ENCODE measurements around the gene FGF1.

Gene FGF1

DNA sequence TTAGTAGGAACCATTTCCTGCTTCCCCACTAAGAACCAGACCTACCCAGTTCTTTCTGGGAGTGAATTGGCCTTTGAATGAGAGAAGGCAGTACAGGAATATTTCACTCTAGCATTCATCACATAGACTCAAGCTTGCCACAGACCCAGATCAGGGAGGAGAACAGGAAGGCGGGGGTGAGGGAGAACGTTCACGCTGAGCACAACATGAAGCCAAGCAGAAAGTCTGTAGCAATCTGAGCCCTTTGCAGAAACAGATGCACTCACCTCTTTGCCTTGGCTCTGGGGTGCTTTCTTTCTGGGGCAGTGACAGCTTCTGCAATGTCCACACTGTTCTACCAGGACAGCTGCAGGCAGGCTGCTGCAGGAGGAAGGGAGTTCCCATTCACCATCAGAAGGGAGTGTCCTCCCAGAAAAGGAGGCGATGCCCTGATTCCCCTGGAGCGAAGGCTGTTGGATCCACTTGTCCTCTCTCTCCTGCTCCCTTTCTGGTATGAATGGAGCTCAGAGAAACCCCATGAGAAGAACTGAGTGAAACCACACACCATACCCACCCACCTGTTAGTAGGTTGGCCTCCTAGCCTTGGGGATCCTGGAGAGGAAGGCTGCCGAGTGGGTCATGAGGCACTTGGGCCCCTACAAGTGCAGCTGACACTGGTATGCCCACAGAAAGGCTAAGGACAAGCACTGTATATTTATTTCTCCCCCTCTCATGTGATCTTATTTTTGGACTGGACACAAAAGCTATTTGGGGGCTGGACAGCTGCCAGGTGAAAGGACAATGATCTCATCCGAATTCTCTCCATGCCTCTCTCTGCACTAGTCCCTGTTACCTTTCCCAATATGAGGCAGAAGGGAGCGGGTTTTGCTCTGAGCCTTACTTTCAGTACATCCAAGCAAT, 11.7 kb upstream of the FGF1 start (continued):
- TF ChIP-seq, protein P1, sequence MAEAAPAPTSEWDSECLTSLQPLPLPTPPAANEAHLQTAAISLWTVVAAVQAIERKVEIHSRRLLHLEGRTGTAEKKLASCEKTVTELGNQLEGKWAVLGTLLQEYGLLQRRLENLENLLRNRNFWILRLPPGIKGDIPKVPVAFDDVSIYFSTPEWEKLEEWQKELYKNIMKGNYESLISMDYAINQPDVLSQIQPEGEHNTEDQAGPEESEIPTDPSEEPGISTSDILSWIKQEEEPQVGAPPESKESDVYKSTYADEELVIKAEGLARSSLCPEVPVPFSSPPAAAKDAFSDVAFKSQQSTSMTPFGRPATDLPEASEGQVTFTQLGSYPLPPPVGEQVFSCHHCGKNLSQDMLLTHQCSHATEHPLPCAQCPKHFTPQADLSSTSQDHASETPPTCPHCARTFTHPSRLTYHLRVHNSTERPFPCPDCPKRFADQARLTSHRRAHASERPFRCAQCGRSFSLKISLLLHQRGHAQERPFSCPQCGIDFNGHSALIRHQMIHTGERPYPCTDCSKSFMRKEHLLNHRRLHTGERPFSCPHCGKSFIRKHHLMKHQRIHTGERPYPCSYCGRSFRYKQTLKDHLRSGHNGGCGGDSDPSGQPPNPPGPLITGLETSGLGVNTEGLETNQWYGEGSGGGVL (tag by site-specific recombination; IDR thresholded peaks at IDR 0.05): no peak
- TF ChIP-seq, protein P2, sequence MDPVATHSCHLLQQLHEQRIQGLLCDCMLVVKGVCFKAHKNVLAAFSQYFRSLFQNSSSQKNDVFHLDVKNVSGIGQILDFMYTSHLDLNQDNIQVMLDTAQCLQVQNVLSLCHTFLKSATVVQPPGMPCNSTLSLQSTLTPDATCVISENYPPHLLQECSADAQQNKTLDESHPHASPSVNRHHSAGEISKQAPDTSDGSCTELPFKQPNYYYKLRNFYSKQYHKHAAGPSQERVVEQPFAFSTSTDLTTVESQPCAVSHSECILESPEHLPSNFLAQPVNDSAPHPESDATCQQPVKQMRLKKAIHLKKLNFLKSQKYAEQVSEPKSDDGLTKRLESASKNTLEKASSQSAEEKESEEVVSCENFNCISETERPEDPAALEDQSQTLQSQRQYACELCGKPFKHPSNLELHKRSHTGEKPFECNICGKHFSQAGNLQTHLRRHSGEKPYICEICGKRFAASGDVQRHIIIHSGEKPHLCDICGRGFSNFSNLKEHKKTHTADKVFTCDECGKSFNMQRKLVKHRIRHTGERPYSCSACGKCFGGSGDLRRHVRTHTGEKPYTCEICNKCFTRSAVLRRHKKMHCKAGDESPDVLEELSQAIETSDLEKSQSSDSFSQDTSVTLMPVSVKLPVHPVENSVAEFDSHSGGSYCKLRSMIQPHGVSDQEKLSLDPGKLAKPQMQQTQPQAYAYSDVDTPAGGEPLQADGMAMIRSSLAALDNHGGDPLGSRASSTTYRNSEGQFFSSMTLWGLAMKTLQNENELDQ (tag by site-specific recombination; IDR thresholded peaks at IDR 0.05; ENCODE audit: low read depth): no peak
- TF ChIP-seq, protein P3, sequence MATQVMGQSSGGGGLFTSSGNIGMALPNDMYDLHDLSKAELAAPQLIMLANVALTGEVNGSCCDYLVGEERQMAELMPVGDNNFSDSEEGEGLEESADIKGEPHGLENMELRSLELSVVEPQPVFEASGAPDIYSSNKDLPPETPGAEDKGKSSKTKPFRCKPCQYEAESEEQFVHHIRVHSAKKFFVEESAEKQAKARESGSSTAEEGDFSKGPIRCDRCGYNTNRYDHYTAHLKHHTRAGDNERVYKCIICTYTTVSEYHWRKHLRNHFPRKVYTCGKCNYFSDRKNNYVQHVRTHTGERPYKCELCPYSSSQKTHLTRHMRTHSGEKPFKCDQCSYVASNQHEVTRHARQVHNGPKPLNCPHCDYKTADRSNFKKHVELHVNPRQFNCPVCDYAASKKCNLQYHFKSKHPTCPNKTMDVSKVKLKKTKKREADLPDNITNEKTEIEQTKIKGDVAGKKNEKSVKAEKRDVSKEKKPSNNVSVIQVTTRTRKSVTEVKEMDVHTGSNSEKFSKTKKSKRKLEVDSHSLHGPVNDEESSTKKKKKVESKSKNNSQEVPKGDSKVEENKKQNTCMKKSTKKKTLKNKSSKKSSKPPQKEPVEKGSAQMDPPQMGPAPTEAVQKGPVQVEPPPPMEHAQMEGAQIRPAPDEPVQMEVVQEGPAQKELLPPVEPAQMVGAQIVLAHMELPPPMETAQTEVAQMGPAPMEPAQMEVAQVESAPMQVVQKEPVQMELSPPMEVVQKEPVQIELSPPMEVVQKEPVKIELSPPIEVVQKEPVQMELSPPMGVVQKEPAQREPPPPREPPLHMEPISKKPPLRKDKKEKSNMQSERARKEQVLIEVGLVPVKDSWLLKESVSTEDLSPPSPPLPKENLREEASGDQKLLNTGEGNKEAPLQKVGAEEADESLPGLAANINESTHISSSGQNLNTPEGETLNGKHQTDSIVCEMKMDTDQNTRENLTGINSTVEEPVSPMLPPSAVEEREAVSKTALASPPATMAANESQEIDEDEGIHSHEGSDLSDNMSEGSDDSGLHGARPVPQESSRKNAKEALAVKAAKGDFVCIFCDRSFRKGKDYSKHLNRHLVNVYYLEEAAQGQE (tag by site-specific recombination; IDR thresholded peaks at IDR 0.05): peak; percentile 63; the same call in 1 of the 2 replicates
- TF ChIP-seq ZNF791 (tag by site-specific recombination; IDR thresholded peaks at IDR 0.05): no peak
- TF ChIP-seq, protein P4, sequence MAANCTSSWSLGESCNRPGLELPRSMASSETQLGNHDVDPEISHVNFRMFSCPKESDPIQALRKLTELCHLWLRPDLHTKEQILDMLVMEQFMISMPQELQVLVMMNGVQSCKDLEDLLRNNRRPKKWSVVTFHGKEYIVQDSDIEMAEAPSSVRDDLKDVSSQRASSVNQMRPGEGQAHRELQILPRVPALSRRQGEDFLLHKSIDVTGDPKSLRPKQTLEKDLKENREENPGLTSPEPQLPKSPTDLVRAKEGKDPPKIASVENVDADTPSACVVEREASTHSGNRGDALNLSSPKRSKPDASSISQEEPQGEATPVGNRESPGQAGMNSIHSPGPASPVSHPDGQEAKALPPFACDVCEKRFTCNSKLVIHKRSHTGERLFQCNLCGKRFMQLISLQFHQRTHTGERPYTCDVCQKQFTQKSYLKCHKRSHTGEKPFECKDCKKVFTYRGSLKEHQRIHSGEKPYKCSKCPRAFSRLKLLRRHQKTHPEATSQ (tag by site-specific recombination; IDR thresholded peaks at IDR 0.05): no peak
- TF ChIP-seq, protein P5, sequence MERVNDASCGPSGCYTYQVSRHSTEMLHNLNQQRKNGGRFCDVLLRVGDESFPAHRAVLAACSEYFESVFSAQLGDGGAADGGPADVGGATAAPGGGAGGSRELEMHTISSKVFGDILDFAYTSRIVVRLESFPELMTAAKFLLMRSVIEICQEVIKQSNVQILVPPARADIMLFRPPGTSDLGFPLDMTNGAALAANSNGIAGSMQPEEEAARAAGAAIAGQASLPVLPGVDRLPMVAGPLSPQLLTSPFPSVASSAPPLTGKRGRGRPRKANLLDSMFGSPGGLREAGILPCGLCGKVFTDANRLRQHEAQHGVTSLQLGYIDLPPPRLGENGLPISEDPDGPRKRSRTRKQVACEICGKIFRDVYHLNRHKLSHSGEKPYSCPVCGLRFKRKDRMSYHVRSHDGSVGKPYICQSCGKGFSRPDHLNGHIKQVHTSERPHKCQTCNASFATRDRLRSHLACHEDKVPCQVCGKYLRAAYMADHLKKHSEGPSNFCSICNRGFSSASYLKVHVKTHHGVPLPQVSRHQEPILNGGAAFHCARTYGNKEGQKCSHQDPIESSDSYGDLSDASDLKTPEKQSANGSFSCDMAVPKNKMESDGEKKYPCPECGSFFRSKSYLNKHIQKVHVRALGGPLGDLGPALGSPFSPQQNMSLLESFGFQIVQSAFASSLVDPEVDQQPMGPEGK (tag by site-specific recombination; IDR thresholded peaks at IDR 0.05): peak; percentile 43; the same call in 1 of the 2 replicates
- TF ChIP-seq ZFHX2 (tag by site-specific recombination; conservative IDR thresholded peaks at IDR 0.05): peak; percentile 59
- TF ChIP-seq ZBTB17 (tag by site-specific recombination; IDR thresholded peaks at IDR 0.05): peak; percentile 41; the same call in 1 of the 2 replicates
- no peak for TF ChIP-seq SP7 (tag by site-specific recombination; IDR thresholded peaks at IDR 0.05)
- no peak for TF ChIP-seq ZNF266 (tag by site-specific recombination; IDR thresholded peaks at IDR 0.05; ENCODE audit: low read depth)
- 0 out of 2 replicates have a peak, but pooled peaks have one; percentile 24 for TF ChIP-seq KLF8 (tag by site-specific recombination; IDR thresholded peaks at IDR 0.05)
- TF ChIP-seq ZNF19 (tag by site-specific recombination; IDR thresholded peaks at IDR 0.05; ENCODE audit: low read depth): no peak
- peak; percentile 95 for TF ChIP-seq SCRT2 (tag by site-specific recombination; IDR thresholded peaks at IDR 0.05)
- TF ChIP-seq, protein P6, sequence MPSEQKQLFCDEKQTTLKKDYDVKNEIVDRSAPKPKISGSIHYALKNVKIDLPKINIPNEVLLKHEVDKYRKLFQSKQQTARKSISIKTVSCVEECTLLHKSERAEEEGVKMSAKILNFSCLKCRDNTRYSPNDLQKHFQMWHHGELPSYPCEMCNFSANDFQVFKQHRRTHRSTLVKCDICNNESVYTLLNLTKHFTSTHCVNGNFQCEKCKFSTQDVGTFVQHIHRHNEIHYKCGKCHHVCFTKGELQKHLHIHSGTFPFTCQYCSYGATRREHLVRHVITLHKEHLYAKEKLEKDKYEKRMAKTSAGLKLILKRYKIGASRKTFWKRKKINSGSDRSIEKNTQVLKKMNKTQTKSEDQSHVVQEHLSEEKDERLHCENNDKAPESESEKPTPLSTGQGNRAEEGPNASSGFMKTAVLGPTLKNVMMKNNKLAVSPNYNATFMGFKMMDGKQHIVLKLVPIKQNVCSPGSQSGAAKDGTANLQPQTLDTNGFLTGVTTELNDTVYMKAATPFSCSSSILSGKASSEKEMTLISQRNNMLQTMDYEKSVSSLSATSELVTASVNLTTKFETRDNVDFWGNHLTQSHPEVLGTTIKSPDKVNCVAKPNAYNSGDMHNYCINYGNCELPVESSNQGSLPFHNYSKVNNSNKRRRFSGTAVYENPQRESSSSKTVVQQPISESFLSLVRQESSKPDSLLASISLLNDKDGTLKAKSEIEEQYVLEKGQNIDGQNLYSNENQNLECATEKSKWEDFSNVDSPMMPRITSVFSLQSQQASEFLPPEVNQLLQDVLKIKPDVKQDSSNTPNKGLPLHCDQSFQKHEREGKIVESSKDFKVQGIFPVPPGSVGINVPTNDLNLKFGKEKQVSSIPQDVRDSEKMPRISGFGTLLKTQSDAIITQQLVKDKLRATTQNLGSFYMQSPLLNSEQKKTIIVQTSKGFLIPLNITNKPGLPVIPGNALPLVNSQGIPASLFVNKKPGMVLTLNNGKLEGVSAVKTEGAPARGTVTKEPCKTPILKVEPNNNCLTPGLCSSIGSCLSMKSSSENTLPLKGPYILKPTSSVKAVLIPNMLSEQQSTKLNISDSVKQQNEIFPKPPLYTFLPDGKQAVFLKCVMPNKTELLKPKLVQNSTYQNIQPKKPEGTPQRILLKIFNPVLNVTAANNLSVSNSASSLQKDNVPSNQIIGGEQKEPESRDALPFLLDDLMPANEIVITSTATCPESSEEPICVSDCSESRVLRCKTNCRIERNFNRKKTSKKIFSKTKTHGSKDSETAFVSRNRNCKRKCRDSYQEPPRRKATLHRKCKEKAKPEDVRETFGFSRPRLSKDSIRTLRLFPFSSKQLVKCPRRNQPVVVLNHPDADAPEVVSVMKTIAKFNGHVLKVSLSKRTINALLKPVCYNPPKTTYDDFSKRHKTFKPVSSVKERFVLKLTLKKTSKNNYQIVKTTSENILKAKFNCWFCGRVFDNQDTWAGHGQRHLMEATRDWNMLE (tag by site-specific recombination; conservative IDR thresholded peaks at IDR 0.05; ENCODE audit: low read depth): 0 out of 2 replicates have a peak, but pooled peaks have one; percentile 29
- no peak for TF ChIP-seq SP3 (tag by site-specific recombination; IDR thresholded peaks at IDR 0.05)
- TF ChIP-seq ZNF366 (tag by site-specific recombination; conservative IDR thresholded peaks at IDR 0.05): peak; percentile 82; the same call in 1 of the 2 replicates
- TF ChIP-seq OSR2 (tag by site-specific recombination; IDR thresholded peaks at IDR 0.05): no peak
- TF ChIP-seq GLI2 (tag by site-specific recombination; IDR thresholded peaks at IDR 0.05; ENCODE audit: borderline replicate concordance, low read depth): no peak
